Activated CD8-positive, alpha-beta memory T cell treated with anti-CD3 and anti-CD28 coated beads, Interleukin-2, amount 50 U/mL, for 1 hour (primary cell): ENCODE data around the gene HLA-F.

ENCODE experiments used
- DNase-seq: peaks from one replicate; pipeline ENCODE4 v3.0.0-alpha.2; 2020; ENCODE audit errors: extremely low read depth

The HLA-F gene

DNA sequence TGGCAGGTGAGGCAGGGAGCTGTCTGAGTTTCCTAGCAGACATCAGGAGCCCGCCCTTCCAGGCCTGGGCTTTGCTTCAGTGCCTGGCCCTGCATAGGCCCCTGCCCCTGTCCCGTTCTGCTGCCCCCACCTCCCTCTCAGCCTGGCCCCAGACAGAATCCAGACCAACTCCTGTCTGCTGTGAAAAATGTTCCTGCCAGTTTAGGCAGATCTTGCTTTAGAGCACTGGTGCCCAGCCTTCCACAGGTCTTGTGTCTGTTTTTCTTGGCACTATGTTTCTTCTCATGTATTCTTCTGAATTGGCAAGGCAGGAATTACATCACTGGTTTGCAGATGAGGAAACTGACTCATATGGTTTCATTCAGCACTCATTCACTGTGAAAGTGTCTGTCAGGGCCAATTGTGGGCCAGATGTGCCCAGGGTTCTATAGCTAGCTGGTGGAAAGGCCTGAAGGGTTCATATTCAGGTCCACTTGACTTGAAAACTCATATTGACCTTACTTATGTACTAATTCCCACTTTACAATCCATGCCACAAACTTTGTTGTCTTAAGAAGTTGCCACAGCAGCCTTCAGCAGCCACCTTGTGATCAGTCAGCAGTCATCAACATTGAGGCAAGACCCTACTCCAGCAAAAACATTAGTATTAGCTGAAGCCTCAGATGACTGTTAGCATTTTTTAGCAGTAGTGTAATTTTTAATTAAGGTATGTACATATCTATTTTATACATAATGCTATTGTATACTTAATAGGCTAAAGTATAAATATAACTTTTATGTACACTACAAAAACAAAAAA, 40.5 kb downstream of the HLA-F start:
- DNase-seq: no peak

DNA sequence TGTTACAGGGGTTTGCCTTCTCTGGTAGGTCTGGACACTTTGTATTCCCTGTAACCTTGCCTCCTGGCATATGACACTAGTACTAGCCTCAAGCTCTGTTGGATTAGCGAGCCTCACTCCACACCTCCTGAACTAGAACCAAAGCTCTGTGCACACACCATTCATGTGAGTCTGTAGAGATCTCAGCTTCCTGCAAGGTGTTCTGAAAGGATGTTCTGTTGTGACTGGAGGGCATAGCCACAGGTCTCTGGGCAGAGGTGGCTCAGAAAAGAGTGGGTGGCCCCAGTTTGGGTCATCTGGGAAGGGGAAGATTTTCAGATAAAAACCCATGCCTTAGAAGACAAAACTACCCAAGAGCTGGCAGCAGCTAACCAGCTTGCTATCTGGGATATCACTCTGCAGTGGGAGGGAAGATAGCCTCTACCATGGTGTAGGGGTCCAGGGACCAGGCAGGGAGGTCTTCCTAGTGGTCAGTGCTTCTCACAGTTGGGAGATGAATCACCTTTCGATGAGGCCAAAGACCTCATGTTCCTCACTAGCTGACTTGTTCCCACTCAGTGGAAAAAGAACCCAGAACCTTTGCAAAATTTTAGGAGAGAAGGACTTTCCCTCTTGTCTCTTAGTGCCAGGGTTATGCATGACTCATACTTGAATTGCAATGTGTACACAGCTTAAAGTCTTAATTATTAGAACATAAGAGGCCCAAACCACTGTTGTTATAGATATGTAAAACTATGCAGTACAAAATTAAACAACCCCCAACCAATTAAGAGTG, 41.4 kb downstream of the HLA-F start:
- no peak for DNase-seq

DNA sequence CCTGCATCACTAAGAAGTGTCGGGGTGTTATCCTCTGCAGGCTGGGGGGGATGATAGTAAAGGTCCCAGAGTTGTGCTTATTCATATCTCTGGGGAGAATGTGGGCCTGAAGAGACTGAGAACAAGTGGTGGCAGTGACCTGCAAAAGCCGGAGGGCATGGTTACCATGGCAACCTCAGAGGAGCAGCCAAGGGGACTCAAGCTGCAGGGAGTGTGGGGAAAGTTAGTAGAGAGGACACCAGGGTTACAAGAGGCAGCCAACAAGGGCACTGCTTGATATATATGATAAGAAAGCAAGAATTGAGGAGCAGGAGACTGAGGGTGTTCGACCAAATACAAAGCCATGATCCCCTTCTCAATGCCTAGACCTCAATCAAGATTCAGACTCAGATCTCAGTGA, 46.1 kb downstream of the HLA-F start:
- DNase-seq: no peak

DNA sequence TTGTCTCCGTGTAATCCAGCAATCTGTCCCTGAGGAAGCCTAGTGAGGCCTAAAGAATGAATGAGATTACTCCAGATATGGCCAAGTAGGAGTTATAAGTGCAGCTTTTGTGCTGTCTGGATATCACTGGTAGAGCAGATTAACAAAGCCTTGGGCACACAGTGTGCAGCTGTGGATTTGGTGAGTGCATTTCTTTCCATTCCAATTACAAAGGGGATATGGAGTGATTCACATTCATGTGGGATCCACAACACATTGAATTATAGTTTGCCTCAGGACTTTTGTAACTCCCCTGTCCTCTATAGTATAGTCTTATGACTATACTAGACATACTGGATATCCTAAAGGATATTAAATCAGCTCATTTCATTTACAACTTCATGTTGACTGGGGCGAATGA, 47.1 kb downstream of the HLA-F start:
- DNase-seq: no peak

DNA sequence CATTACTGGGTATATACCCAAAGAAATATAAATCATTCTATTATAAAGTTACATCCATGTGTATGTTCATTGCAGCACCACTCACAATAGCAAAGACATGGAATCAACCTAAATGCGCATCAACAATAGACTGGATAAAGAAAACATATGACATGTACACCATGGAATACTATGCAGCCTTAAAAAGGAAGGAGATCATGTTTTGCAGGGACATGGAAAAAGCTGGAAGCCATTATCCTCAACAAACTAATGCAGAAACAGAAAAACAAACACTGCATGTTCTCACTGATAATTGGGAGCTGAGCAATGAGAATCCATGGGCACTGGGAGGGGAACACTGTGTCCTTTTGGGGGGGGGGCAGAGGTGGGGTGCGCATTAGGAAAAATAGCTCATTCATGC, 53.5 kb downstream of the HLA-F start:
- DNase-seq: no peak
